SIG-M5 (cell line): ENCODE results near the gene ENTPD3.

Experiments
- DNase-seq: peaks from one replicate; lab custom pipeline; 2025; lab: John Stamatoyannopoulos, UW

ENTPD3 gene, protein sequence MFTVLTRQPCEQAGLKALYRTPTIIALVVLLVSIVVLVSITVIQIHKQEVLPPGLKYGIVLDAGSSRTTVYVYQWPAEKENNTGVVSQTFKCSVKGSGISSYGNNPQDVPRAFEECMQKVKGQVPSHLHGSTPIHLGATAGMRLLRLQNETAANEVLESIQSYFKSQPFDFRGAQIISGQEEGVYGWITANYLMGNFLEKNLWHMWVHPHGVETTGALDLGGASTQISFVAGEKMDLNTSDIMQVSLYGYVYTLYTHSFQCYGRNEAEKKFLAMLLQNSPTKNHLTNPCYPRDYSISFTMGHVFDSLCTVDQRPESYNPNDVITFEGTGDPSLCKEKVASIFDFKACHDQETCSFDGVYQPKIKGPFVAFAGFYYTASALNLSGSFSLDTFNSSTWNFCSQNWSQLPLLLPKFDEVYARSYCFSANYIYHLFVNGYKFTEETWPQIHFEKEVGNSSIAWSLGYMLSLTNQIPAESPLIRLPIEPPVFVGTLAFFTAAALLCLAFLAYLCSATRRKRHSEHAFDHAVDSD

DNA sequence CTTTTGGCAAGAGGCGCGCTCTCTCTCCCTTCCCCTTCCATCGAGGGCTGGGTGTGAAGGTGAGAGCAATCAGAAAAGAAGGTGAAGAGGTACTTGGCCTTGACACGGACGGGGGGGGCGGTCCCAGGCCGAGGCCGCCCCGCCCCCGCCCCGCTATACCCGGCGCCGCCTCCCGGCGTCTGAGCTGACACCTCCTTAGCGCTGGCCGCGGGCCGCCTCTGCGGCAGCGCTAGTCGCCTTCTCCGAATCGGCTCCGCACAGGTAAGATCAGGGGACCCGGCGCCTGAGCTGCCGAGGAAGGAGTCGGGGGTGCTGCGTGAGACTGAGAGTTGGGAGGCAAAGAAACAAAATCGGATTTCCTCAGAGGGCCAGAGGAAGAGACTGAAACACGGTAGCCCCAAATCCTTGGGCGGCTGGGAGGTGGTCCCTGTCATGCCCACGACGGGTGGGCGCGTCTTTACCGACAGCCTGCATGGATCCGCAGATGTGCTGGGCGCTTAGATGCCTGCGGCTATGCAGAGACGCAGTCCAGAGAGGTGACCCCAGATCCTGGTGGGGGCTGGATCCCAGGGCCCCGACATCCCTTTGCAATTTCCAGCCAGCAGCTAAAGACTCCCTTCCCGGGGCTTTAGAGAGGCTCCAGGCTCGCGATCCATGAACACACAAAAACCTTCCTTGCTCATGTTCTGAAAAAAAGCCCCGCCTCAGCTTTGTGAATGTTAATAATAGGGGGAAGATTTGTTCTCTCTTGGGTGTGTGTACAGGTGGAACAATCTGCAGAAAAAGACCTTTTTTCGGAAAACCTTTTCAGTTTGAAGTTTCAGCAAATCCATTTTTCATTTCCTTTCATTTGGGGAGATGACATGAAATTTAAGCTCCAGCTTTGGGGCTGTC lies at the start of gene ENTPD3:
TSS of gene ENTPD3 (plus strand) at position 184 of the 894 bp plus-strand sequence. CDS start 874 bp downstream, outside the sequence.
- no peak for DNase-seq

DNA sequence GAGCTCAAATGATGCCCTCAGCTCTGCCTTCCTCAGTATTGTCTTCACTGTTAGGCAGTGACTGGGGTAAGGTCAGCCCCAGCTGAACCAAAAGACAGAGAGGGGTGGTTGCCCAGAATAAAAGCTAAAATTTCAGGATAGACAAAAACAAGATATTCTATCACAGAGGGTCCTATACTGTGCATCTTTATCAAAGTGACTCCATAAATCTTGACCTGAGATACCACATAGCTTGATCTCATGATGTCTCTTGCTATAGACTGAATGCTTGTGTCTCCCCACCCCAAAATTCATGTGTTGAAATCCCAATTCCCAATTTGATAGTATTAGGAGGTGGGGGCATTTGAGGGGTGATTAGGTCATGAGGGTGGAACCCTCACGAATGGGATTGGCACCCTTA lies 47.1 kb upstream of the ENTPD3 start:
- no peak for DNase-seq

DNA sequence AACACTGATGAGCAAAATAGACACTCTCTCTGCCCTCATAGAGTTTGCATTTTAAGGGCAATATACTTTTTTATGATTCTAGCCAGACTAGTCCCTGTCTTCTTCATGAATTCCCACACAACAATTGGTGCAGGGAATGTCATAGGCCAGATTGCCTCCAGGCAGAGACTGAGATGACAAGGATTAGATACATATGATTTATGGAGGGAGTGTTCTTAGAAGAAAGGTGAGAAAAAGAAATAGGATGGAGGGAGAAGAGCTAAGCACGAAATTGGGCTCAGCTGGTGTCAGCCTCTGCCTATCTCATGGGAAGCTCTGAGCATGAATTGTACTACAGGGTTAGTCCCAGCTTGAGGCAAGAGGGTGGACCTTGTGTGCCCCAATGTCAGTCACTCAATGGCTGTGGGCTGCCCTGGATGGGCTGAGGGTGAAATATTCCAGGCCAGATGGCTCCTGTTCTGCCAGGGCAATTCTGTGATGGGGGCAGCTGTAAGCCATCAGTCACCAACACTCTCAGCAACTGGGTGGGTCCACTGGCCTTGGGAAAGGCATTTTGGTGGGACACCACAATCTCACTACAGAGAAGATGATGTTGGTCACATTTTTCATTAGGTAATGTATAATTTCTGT lies 46.3 kb upstream of the ENTPD3 start:
- DNase-seq: no peak

DNA sequence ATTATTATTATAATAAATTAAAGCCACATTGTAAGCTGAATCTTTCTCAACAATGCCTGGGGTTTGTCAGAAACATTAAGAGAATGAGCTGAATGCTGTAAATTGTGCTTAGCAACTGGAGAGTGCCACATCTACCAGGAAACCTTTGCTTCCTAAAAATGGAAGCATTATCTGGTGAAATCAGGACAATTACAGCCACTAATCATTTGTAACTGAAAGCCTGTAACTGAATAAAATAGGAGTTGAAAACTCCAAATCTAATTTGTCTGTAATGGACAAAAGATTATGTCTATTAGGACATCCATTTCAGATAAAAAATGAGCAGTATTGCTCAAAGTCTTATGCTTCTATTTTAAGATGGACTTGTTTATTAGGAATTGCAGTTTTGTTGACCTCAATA lies 45.3 kb upstream of the ENTPD3 start:
- no peak for DNase-seq

DNA sequence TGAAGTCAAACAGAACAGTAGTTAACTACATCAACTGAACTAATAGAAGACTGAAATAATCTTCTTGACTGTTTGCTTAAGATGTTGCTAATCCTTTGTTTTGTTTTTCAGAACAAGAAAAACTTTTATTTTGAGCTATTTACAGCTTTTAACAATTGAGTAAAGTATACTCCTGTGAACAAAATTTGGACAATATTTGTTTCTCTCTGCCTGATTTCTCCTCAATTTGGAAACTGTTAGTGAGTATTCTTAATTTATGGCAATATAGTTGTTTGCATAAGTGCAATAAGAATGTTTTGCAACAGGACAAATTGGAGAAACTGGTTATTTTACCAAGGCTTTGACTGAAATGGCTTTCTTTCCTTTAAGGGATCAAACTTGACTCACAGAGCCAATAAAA lies 36.5 kb upstream of the ENTPD3 start:
- no peak for DNase-seq

DNA sequence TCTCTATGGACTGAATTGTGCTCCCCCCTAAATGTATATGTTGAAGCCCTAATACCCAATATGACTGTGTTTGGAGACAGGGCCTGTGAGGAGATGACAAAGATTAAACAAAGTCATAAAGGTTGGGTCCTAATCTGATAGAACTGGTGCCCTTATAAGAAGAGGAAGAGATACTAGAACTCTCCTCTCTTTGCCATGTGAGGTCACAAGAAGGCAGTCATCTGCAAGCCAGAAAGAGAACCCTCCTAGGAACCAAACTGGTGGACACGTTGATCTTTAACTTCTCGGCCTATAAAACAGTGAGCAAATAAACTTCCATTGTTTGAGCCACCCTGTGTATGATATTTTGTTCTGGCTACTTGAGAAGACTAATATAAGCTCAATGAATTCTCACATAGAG lies 31.6 kb upstream of the ENTPD3 start:
- DNase-seq: no peak

DNA sequence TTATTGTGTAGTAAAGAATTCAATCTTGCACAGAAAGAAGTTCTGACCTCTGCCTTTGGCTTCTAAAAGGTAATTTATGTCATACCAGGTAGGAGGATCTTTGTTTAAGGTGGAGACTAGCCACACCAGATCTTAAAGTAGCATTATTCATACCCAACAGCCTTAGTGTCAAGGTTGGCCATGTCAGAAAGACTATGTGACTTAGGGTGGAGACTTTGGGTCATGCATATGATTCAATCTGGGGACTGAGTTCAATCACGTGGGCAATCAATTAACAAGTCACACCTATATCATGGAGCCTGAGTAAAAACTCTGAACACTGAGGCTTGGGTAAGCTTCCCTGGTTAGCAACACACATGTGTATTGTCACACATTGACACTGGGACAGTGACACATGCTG lies 28.5 kb upstream of the ENTPD3 start:
- DNase-seq: no peak

DNA sequence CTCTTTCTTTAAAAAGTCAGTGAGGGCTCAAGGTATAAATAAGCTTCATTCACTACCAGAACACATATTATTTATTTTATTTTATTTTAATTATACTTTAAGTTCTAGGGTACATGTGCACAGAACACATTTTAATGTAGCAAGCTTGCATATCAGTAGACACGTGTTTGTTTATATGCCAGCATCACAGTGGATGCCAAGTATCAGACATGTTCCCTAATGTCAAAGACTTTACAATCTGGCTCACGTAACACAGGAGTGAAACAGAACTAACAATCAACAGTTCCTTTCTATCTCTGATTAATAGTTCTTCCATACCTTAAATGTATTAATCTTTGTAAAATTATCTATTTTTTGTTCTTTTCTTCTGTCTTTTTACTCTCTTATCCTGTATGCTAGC lies 23.3 kb upstream of the ENTPD3 start:
- no peak for DNase-seq

DNA sequence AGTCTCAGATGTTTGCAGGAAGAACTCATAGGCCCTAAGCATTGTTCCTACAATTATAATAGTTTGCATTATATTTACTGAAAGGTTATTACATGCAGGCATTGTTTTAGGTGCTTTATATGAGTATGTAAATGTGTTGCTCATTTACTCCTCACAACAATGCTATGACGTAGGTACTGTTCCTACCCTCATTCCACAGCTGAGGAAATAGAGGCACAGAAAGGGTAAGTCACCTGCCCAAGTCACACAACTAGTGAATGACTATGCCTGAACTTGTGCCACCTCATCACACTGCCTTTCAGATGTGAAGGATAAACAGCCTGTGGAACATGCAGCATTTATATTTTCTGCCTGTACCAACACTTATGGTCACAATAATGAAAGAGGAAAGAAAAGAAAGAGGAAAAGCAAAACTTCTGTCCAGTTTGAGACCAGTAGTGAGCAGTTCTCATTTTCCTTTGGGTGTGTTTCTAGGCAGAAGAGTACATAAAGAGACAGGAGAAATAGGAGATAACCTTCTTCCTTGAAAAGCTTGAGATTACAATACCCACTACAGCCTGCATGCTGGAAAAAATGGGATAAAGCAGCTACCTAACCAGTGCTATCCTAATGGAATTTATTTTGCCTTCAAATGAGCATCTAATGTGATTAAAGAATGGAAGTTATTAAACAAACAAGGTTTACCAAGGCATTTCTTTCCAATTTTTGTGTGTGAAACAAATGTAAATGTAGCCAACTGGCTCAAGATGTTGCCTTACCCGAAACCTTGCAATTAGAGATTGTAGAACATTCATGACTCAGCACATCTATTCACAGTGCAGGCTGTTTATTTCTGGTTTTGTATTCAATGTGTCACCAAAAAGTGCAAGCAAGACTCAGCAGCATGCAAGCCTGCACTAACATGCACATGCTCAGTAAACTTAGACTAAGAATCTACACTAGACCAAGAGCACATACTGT lies 20.5 kb upstream of the ENTPD3 start:
- no peak for DNase-seq

DNA sequence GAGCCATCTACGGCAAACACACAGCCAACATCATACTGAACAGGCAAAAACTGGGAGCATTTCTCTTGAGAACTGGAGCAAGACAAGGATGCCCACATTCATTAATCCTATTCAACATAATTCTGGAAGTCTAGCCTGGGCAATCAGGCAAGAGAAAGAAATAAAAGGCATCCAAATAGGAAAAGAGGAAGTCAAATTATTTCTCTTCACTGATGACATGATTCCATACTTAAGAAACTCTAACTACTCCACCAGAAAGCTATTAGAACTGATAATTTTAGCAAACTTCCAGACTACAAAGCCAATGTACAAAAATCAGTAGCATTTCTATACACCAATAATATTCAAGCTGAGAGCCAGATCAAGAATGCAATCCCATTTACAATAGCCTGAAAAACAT lies 17.3 kb upstream of the ENTPD3 start:
- no peak for DNase-seq

DNA sequence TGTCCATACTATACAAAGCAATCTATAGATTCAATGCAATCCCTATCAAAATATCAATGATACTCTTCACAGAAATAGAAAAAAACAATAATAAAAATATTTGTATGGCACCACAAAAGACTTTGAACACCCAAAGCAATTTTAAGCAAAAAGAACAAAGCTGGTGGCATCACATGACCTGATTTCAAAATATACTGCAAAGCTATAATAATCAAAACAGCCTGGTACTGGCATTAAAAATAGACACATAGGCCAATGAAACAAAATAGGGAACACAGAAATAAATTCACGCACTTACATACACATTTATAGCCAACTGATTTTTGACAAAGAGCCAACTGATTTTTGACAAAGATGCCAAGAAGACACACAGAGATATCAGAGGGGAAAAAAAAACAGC lies 9.2 kb upstream of the ENTPD3 start:
- DNase-seq: no peak

DNA sequence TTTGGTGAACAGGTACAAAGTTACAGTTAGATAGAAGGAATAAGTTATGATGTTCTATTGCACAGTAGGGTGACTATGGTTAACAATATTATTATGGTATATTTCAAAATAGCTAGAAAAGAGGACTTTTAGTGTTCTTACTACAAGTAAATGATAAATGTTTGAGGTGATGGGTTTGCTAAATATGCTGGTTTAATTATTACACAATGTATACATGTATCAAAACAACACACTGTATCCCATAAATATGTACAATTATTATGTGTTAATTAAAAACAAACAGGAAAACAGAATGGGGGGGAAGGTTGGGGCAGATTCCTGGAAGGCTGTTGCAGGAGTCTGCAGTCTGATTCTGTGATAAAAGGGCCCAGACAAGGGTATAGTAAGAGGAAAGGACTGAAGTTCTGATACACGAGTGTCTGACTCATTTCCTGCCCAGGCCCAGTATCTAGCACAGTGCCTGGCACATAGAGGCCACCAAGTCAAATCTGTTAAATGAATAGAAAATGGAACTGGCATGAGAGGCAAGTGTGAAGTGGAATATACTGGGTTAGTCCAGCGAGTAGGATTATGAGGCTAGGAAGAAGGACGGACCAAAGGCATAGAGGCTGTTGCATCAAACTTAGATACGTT lies 7.2 kb upstream of the ENTPD3 start:
- DNase-seq: no peak

DNA sequence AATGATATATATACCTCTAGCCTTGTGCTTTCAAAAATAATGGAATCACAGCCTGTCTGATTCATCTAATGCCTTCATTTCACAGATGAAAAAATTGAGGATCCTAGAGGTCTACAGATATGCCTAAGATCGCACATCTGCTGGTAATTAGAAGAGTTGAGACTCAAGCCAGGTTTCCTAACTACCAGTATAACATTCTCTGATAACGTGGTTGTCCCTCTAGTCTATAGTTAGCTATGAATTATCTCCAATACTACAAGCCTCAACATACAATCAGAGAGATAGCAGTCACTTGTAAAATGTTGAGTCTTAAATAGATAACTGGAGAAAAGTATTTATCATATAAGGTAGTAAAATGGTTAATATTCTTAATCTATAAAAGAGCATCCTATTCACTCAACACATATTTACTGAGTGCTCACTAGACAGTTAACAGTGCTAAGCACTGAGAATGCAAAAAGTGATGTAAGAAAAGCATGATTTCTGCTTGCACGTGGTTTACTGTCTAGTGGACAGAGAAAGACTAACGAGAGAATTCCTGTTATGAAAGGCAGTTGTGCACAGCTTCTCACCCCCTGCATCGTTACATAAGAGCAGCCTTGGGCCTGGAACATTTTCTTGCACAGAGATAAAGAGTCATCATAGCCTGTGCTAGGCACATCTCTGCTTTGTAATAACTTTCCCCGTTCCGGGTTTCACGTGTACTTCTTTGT lies 4.9 kb upstream of the ENTPD3 start:
- no peak for DNase-seq

DNA sequence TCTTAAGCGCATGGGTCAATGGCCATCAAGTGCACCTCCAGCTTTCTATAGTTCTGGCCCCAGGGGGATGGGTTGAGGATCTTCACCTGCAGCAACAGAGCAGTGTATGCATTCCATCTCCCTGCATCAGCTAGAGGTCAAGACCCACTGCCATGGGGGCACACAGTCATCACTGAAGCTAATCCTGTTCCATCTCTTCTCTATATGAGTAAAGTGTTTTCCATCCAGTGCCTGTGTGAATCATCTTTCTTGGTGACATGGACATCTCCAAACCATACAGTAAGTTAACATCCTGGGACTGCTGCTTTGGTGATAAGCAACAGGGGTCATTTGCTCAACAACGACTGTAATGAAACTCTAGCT lies 4.4 kb upstream of the ENTPD3 start:
- DNase-seq: no peak

DNA sequence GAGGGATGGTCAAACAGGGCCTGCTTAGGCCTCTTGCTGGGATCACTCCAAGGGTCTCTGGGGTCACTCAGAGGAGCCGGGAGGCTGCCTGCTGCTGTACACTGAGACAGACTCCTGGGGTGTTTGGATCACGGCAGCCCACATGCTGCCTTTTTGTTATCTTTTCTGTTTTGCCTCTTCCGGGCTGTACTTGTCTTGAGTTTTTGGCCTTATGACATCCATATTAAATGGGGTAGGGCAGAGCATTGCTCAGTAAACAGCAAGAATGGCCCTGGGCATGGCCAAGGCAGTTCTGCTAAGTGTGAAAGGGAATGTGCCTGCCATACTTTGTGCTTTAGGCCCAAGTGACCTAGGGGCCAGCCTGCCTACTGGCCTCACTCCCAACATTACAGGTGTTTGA lies 771 bp upstream of the ENTPD3 start:
- DNase-seq: no peak

DNA sequence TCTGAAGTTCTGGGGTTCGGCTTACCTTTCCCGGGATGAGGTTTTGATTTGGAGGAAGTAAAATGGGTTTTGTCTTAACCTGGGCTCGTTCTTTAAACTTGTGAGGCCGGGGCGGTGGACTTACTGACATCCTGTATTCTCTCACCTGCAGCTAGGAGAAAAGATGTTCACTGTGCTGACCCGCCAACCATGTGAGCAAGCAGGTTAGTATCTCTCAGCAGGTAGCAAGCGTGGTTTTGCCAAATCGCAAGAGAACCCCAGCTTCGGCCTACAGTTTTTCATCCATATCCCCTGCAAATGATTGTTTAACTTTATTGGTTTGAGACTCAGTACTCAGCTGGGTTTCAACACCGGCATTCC lies 891 bp downstream of the ENTPD3 start:
- DNase-seq: no peak

DNA sequence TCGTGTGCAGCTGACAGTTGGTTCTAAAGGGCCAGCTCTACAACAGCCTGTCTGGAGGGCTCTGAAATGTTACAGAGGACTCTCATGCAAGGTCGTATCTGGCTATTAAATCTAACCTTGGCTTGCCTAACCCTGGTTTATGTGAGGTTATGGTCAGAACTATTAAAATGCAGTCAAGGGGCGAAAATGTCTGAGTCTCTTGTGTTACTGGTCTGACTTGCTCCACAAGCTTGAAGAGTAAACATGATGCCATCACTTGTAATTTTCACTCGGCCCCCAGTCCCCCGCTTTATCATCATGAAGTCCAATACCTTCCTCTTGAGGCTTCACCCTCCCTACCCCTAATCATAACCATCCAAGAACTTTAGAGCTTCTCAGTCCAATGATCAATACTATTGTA lies 9.4 kb downstream of the ENTPD3 start:
- DNase-seq: no peak

DNA sequence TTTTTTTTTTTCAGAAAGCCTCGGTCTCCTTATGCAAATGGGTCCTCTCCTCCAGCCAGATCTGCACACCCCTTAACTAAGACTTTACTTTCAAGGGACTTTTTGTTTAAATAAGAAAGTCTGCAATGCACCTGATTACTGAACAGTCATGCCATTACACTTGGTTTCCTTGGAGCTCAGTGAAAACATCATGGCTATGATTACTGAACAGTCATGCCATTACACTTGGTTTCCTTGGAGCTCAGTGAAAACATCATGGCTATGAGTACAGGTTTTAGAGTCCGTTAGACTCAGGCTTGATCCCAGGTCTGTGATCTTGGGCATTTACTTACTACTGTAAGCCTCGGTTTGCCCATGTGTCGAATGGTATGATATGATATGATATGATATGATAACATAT lies 10.1 kb downstream of the ENTPD3 start:
- DNase-seq: no peak

DNA sequence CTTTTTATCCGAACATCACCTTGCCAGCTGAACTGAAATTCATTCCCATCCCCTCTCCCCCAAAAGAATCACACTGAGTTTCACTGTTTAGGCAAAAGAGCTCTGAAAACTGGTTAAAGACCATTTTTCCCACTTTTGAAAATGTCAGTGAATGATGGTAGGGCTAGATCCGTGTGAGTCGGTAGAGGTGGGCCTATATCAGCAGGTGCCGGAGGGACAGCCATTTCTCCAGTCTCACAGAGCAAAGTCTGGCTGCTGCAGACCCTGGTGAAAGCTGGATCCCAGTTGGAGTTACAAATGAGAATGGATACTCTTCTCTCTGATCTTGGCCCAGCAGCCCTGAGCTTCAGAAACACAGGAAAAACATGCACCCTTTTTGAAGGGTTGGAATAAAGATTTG lies 10.9 kb downstream of the ENTPD3 start:
- DNase-seq: no peak

DNA sequence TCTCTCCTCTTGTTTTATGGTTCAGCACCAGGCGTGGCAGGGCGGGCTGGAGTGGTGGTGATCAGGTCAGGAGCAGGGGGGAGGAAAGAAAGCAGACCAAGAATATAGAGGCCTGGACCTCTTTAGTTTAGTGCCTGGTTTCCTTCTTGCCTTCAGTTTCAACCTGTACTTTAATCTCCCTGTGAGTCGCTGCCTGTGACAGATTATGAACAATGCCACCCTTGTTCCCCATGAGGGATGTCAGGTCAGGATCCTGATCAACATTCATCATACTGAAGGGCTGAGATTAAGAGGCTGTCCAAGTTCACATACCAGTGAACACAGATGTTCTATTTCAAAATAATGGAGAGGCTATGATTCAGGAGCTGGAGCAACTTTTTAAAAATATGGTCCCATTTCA lies 11.4 kb downstream of the ENTPD3 start:
- DNase-seq: no peak
